Right atrium auricular region (tissue), 2 donors: Measurements from ENCODE around the gene GABRA4. TPM values are rescaled to one million over a fixed set of nuclear protein-coding genes. Genes with fewer than 3 reads are reported as not detected.

ENCODE experiments used
- DNase-seq: peaks from one replicate; pipeline ENCODE4 v3.0.0-alpha.2; 2019; ENCODE audit warnings: low spot score
- H3K27ac ChIP-seq, 2 donors: fragments of 200-600 bp; sonication (generic); 1 replicate in 1 of 2; 2 replicates in 1 of 2; pipeline ENCODE4 v1.5.1; 2016 to 2019
- H3K27me3 ChIP-seq, 2 donors: fragments of 200-600 bp; sonication (generic); one replicate each; pipeline versions ENCODE4 v1.5.1 to v1.6.0; 2017 to 2019
- H3K36me3 ChIP-seq: fragments of 200-600 bp; sonication (generic); one replicate; pipeline ENCODE4 v1.5.1; 2016
- H3K4me1 ChIP-seq, 2 donors: fragments of 200-600 bp; sonication (generic); one replicate each; pipeline versions ENCODE4 v1.5.1 to v1.6.0; 2017 to 2019
- H3K4me3 ChIP-seq, 2 donors: fragments of 200-600 bp; sonication (generic); 1 replicate in 1 of 2; 2 replicates in 1 of 2; pipeline ENCODE4 v1.5.1; 2017 to 2019; ENCODE audit warnings: mild to moderate bottlenecking in 1 of 2, moderate library complexity in 1 of 2
- H3K9me3 ChIP-seq, 2 donors: fragments of 200-600 bp; sonication (generic); one replicate each; pipeline ENCODE4 v1.5.1; 2019
- CTCF ChIP-seq, 2 donors: fragments of 200-600 bp; sonication (generic); IDR thresholded peaks; one replicate each; pipeline ENCODE4 v1.5.1; 2019; ENCODE audit warnings: antibody characterized with exemption in 2 of 2
- total RNA-seq, 2 donors: library from RNA; depleted of rRNA; stranded (reverse); fragments of >200 nt; gene quantifications; one replicate each; pipeline ENCODE4 v1.1.0, GENCODE V29; 2016

GABRA4 gene
- total RNA-seq, 2 donors from 2014 or later: 0.55 to 1.0 TPM

- peak; percentile 65 for DNase-seq
- no peak for TF ChIP-seq CTCF (IDR thresholded peaks at IDR 0.05)
- H3K27ac ChIP-seq: peak within 1 kb of the TSS; percentile 70 to 71
- H3K36me3 ChIP-seq: no peaks in the 10 kb centered on the region
- H3K27me3 ChIP-seq: no peaks in the 10 kb centered on the region
- H3K4me3 ChIP-seq: peak within 1 kb of the TSS; percentile 51 to 58
- H3K4me1 ChIP-seq: no peaks in the 10 kb centered on the region
- H3K9me3 ChIP-seq: no peaks in the 10 kb centered on the region
Observed at GRCh38 chr4:47031011-47031678, 37.8 kb upstream of the GABRA4 start, which contains the start of gene GABRB1. Gene GABRB1, plus strand, starts transcription at chr4:47031567.

GRCh38 chr4:47017494-47017893, 24.1 kb upstream of the GABRA4 start:
- Histone ChIP-seq H3K9me3 (no peaks in the 10 kb centered on the region), H3K27ac (no peak overlapping the region), H3K4me3 (no peak overlapping the region), H3K4me1 (no peaks in the 10 kb centered on the region), H3K36me3 (no peaks in the 10 kb centered on the region), H3K27me3 (no peaks in the 10 kb centered on the region)
- no peak for TF ChIP-seq CTCF (IDR thresholded peaks at IDR 0.05)
- no peak for DNase-seq

- Histone ChIP-seq H3K27me3 (no peaks in the 10 kb centered on the region), H3K27ac (no peak overlapping the region), H3K4me1 (no peaks in the 10 kb centered on the region), H3K4me3 (no peak overlapping the region), H3K9me3 (no peaks in the 10 kb centered on the region), H3K36me3 (no peaks in the 10 kb centered on the region)
- no peak for TF ChIP-seq CTCF (IDR thresholded peaks at IDR 0.05)
- DNase-seq: no peak
Observed at GRCh38 chr4:47017081-47017480, 23.7 kb upstream of the GABRA4 start.

- Histone ChIP-seq H3K9me3 (no peaks in the 10 kb centered on the region), H3K27ac (no peak overlapping the region), H3K4me1 (peaks cover 0 to 13% of the 10 kb centered on the region in 2 donors), H3K27me3 (no peaks in the 10 kb centered on the region), H3K4me3 (no peak overlapping the region), H3K36me3 (no peaks in the 10 kb centered on the region)
- no peak for TF ChIP-seq CTCF (IDR thresholded peaks at IDR 0.05)
- no peak for DNase-seq
Observed at GRCh38 chr4:47013373-47013772, 20.0 kb upstream of the GABRA4 start.

- no peak overlapping the region for H3K27ac ChIP-seq
- H3K27me3 ChIP-seq: no peaks in the 10 kb centered on the region
- no peak overlapping the region for H3K4me3 ChIP-seq
- no peak for TF ChIP-seq CTCF (IDR thresholded peaks at IDR 0.05)
- no peaks in the 10 kb centered on the region for H3K9me3 ChIP-seq
- H3K4me1 ChIP-seq: peaks cover 0 to 13% of the 10 kb centered on the region in 2 donors
- H3K36me3 ChIP-seq: no peaks in the 10 kb centered on the region
- DNase-seq: no peak
Observed at GRCh38 chr4:47012676-47013075, 19.3 kb upstream of the GABRA4 start.
